CD1c-positive myeloid dendritic cell (primary cell): ENCODE data around the gene TVP23A.
"Not testable (repeated sequence)": the region's sequence is repeated elsewhere in the genome, so short reads cannot be mapped to it uniquely, and the experiment has no call there.

ENCODE experiments used
- DNase-seq: peaks from one replicate; pipeline ENCODE4 v3.0.0-alpha.2; 2016; ENCODE audit errors: extremely low spot score

The TVP23A gene

GRCh38 chr16:10799736-10800135 is 18.9 kb downstream of the TVP23A start:
- peak; percentile 44 for DNase-seq

GRCh38 chr16:10791048-10791447 is 27.5 kb downstream of the TVP23A start:
- DNase-seq, result no peak

GRCh38 chr16:10788630-10789029 is 30.0 kb downstream of the TVP23A start:
- not testable (repeated sequence) for DNase-seq

- no peak for DNase-seq
These were observed 31.3 kb downstream of the TVP23A start for GRCh38 chr16:10787304-10787703.

- no peak for DNase-seq
These were observed 36.0 kb downstream of the TVP23A start for GRCh38 chr16:10782628-10783027.

- DNase-seq, result no peak
These were observed 38.0 kb downstream of the TVP23A start for GRCh38 chr16:10780628-10781027.

GRCh38 chr16:10779908-10780307 is 38.7 kb downstream of the TVP23A start:
- not testable (repeated sequence) for DNase-seq

- no peak for DNase-seq
These were observed 41.2 kb downstream of the TVP23A start for GRCh38 chr16:10777356-10777755.

GRCh38 chr16:10776923-10777322 is 41.7 kb downstream of the TVP23A start:
- not testable (repeated sequence) for DNase-seq

GRCh38 chr16:10776280-10776679 is 42.3 kb downstream of the TVP23A start:
- DNase-seq, result no peak

- peak; percentile 60 for DNase-seq
These were observed 47.7 kb downstream of the TVP23A start for GRCh38 chr16:10770907-10771306.

- DNase-seq, result no peak
These were observed 49.2 kb downstream of the TVP23A start for GRCh38 chr16:10769381-10769780.

GRCh38 chr16:10767127-10767526 is 51.5 kb downstream of the TVP23A start:
- no peak for DNase-seq

GRCh38 chr16:10765772-10766171 is 52.8 kb downstream of the TVP23A start:
- no peak for DNase-seq

GRCh38 chr16:10763456-10763855 is 55.1 kb downstream of the TVP23A start:
- no peak for DNase-seq

- no peak for DNase-seq
These were observed 56.1 kb downstream of the TVP23A start for GRCh38 chr16:10762336-10763016.

- DNase-seq, result peak; percentile 63
These were observed 57.2 kb downstream of the TVP23A start for GRCh38 chr16:10761373-10761772.

- peak; percentile 33 for DNase-seq
These were observed 57.7 kb downstream of the TVP23A start for GRCh38 chr16:10760858-10761257.

- DNase-seq, result no peak
These were observed 62.0 kb downstream of the TVP23A start for GRCh38 chr16:10756574-10756973.

- peak; percentile 56 for DNase-seq
These were observed 63.7 kb downstream of the TVP23A start for GRCh38 chr16:10754941-10755340.

- DNase-seq, result no peak
These were observed 64.9 kb downstream of the TVP23A start for GRCh38 chr16:10753670-10754069.

GRCh38 chr16:10752843-10753523 is 65.6 kb downstream of the TVP23A start:
- DNase-seq, result peak; percentile 95

- DNase-seq, result peak; percentile 46
These were observed 67.3 kb downstream of the TVP23A start for GRCh38 chr16:10751291-10751697.
